GM12878 (cell line): ENCODE results near the gene CDK17. TPM values are rescaled to one million over a fixed set of nuclear protein-coding genes. Genes with fewer than 3 reads are reported as not detected.

ENCODE experiments used
- ATAC-seq: fragments of 200-7000 bp; cut with Tn5 transposase; 3 replicates; pipeline ENCODE4 v1.9.1; 2020; ENCODE audit warnings: mild to moderate bottlenecking, moderate library complexity
- BruUV-seq: library from RNA; stranded (reverse); fragments of 400-500 nt; replicated peaks from 2 replicates; lab custom pipeline; 2021; lab: Mats Ljungman, UMichigan
- CTCF ChIA-PET: fragments of 300-600 bp; sonication (Branson Sonifier 250); formaldehyde crosslinking; extraction: SDS; loops from one replicate; lab custom pipeline; 2021; ENCODE audit warnings: inconsistent platforms; lab: Yijun Ruan, JAX
- POLR2A ChIA-PET: fragments of 350-600 bp; formaldehyde crosslinking; extraction: SDS; loops from one replicate; lab custom pipeline; 2021; ENCODE audit warnings: inconsistent platforms; lab: Charles Lee
- RAD21 ChIA-PET: fragments of 300-600 bp; sonication (Branson Sonifier 250); formaldehyde crosslinking; loops from one replicate; lab custom pipeline; 2023; ENCODE audit warnings: antibody characterized with exemption; ENCODE audit not compliant: unreplicated experiment; lab: Charles Lee
- SMC1A ChIA-PET: fragments of 300-600 bp; sonication (Branson Sonifier 250); formaldehyde crosslinking; loops from one replicate; lab custom pipeline; 2023; ENCODE audit not compliant: unreplicated experiment, uncharacterized antibody; lab: Charles Lee
- DNase-seq: peaks from one replicate; pipeline ENCODE4 v3.0.0-alpha.2; 2011; ENCODE audit warnings: low read depth, low spot score
- FAIRE-seq: peaks from 3 replicates; lab custom pipeline; 2011; peaks lifted over from hg19 to GRCh38; lab: Jason Lieb, UNC
- H2AFZ ChIP-seq: 2 replicates; pipeline ENCODE4 v1.6.0; 2011; ENCODE audit warnings: low read depth, low read length, control low read depth; ENCODE audit not compliant: control insufficient read depth
- H3K27ac ChIP-seq: 2 replicates; pipeline ENCODE4 v1.5.1; 2011; ENCODE audit warnings: control low read depth; ENCODE audit not compliant: control insufficient read depth, insufficient read depth
- H3K27me3 ChIP-seq, 2 experiments: replicated peaks in 1 of 2; 2 replicates each; pipeline versions ENCODE4 v1.6.0 to v1.6.1; 2011; ENCODE audit warnings: low read length in 1 of 2; ENCODE audit not compliant: control insufficient read depth in 2 of 2, insufficient read depth in 2 of 2
- H3K36me3 ChIP-seq, 2 experiments: 2 replicates each; pipeline ENCODE4 v1.5.1; 2011; ENCODE audit warnings: low read length in 1 of 2; ENCODE audit not compliant: control insufficient read depth in 2 of 2, insufficient read depth in 2 of 2
- H3K4me1 ChIP-seq: 2 replicates; pipeline ENCODE4 v1.6.1; 2011; ENCODE audit warnings: mild to moderate bottlenecking, low read length, moderate library complexity, mixed read lengths; ENCODE audit not compliant: control insufficient read depth, insufficient read depth
- H3K4me2 ChIP-seq: 2 replicates; pipeline ENCODE4 v1.6.0; 2011; ENCODE audit warnings: control low read depth; ENCODE audit not compliant: control insufficient read depth, insufficient read depth
- H3K4me3 ChIP-seq: fragments of 200-600 bp; sonication (generic); 2 replicates; pipeline ENCODE4 v1.5.1; 2016
- H3K79me2 ChIP-seq: 2 replicates; pipeline ENCODE4 v1.6.0; 2011; ENCODE audit warnings: low read length; ENCODE audit not compliant: control insufficient read depth, insufficient read depth
- H3K9ac ChIP-seq: 2 replicates; pipeline ENCODE4 v1.8.0; 2011; ENCODE audit warnings: low read length, control low read depth, mixed read lengths; ENCODE audit not compliant: control insufficient read depth, insufficient read depth
- H3K9me3 ChIP-seq: replicated peaks from 3 replicates; pipeline ENCODE4 v1.5.1; 2011; ENCODE audit warnings: mild to moderate bottlenecking, low read length; ENCODE audit not compliant: control insufficient read depth, insufficient read depth
- H4K20me1 ChIP-seq: 2 replicates; pipeline ENCODE4 v1.6.0; 2011; ENCODE audit not compliant: control insufficient read depth, insufficient read depth
- CBX3 ChIP-seq: fragments of 200-600 bp; sonication (generic); IDR thresholded peaks from 2 replicates; pipeline ENCODE4 v1.6.1; 2016; ENCODE audit warnings: low read depth, borderline replicate concordance
- CREB1 ChIP-seq: IDR thresholded peaks from 2 replicates; pipeline ENCODE4 v1.6.1; 2012; ENCODE audit warnings: low read depth, mild to moderate bottlenecking, inconsistent platforms
- FOXK2 ChIP-seq: fragments of 450-650 bp; IDR thresholded peaks from 2 replicates; pipeline ENCODE4 v1.6.1; 2017; ENCODE audit warnings: mild to moderate bottlenecking, moderate library complexity
- HDAC6 ChIP-seq: fragments of 200-600 bp; sonication (generic); IDR thresholded peaks from one replicate; pipeline ENCODE4 v1.8.0; 2017; ENCODE audit warnings: antibody characterized with exemption; ENCODE audit not compliant: unreplicated experiment
- HDGF ChIP-seq: fragments of 450-650 bp; IDR thresholded peaks from 2 replicates; pipeline ENCODE4 v1.6.1; 2016; ENCODE audit warnings: antibody characterized with exemption
- JUND ChIP-seq: IDR thresholded peaks from 2 replicates; pipeline ENCODE4 v1.6.1; 2012; ENCODE audit warnings: low read depth, mild to moderate bottlenecking, low read length, improper control_type of control experiment, moderate library complexity
- KAT2A ChIP-seq: conservative IDR thresholded peaks from 2 replicates; pipeline ENCODE4 v1.6.1; 2011; ENCODE audit warnings: low read depth, low read length; ENCODE audit not compliant: control insufficient read depth
- NR2F1 ChIP-seq: fragments of 450-650 bp; conservative IDR thresholded peaks from 2 replicates; pipeline ENCODE4 v1.6.1; 2017; ENCODE audit warnings: mild to moderate bottlenecking
- POLR2AphosphoS2 ChIP-seq: IDR thresholded peaks from 2 replicates; pipeline ENCODE4 v1.6.1; 2011; ENCODE audit warnings: low read depth, mild to moderate bottlenecking, low read length, improper control_type of control experiment, moderate library complexity
- RCOR1 ChIP-seq: conservative IDR thresholded peaks from 2 replicates; pipeline ENCODE4 v1.6.1; 2012; ENCODE audit warnings: low read depth, low read length, improper control_type of control experiment
- RUNX3 ChIP-seq: IDR thresholded peaks from 2 replicates; pipeline ENCODE4 v1.6.1; 2012; ENCODE audit warnings: low read length, inconsistent platforms
- SP1 ChIP-seq: IDR thresholded peaks from one replicate; pipeline ENCODE4 v1.6.1; 2011; ENCODE audit warnings: low read depth, low read length
- SREBF2 ChIP-seq: IDR thresholded peaks from 2 replicates; pipeline ENCODE4 v1.6.1; 2012; ENCODE audit warnings: mild to moderate bottlenecking, low read length
- TCF12 ChIP-seq: IDR thresholded peaks from 2 replicates; pipeline ENCODE4 v1.6.1; 2011; ENCODE audit warnings: low read depth, mild to moderate bottlenecking, low read length
- ZBTB33 ChIP-seq: fragments of 450-650 bp; IDR thresholded peaks from 2 replicates; pipeline ENCODE4 v1.6.1; 2017; ENCODE audit warnings: mild to moderate bottlenecking
- whole genome bisulfite sequencing: methylation state at CpG from one replicate; pipeline ENCODE4 v1.1.6; 2016; ENCODE audit warnings: low lambda C conversion rate; ENCODE audit not compliant: insufficient replicate concordance, insufficient coverage; ENCODE audit errors: missing lambda C conversion rate; 5-methylcytosine and 5-hydroxymethylcytosine counted together
- in situ Hi-C: fragments of 300-500 bp; cut with MboI; formaldehyde crosslinking; loops from 9 replicates; pipeline ENCODE4 v1.14.3; 2018; ENCODE audit warnings: mixed read lengths
- intact Hi-C: fragments of 100-400 bp; cut with micrococcal nuclease; formaldehyde crosslinking; loops from one replicate; pipeline ENCODE4 v1.14.2; 2022; ENCODE audit not compliant: unreplicated experiment
- polyA plus RNA-seq, 11 experiments: library from polyadenylated mRNA; depleted of rRNA in 4 of 11; unstranded in 6 of 11; stranded (reverse) in 5 of 11; fragments of >200 nt; fragmentation: Nextera tagmentation in 4 of 11; fragmentation: Illumina TruSeq in 1 of 11; extraction: Ambion mirVana in 4 of 11; extraction: Trizol in 1 of 11; gene quantifications; 1 replicate in 1 of 11; 2 replicates in 10 of 11; pipeline versions ENCODE4 v1.2.1 to v1.2.3, GENCODE V29; 2011 to 2016; ENCODE audit warnings: inconsistent platforms in 2 of 11, missing spikeins in 2 of 11, low read depth in 1 of 11
- total RNA-seq, 4 experiments: library from RNA; depleted of rRNA in 3 of 4; stranded (reverse); fragments of >200 nt in 3 of 4; fragmentation: Illumina TruSeq in 1 of 4; extraction: Trizol in 1 of 4; gene quantifications; 2 replicates each; pipeline versions ENCODE4 v1.2.1 to v1.2.3, GENCODE V29; 2013 to 2021
- TF ChIP-seq, protein P1 (sequence below): IDR thresholded peaks from 2 replicates; pipeline ENCODE4 v1.6.1; 2011; ENCODE audit warnings: low read depth, low read length, improper control_type of control experiment, borderline replicate concordance
- TF ChIP-seq, protein P2 (sequence below): fragments of 450-650 bp; IDR thresholded peaks from 2 replicates; pipeline ENCODE4 v1.6.1; 2017; ENCODE audit warnings: borderline replicate concordance
- TF ChIP-seq, protein P3 (sequence below): fragments of 450-650 bp; IDR thresholded peaks from 2 replicates; pipeline ENCODE4 v1.6.1; 2018; ENCODE audit warnings: mild to moderate bottlenecking, low read depth, moderate library complexity; ENCODE audit not compliant: partially characterized antibody

CDK17 gene
- total and polyA plus RNA-seq, 10 of the 15 experiments (the other 5 are each of a cell fraction or from before 2014, with no cell fraction given), result 5.6 to 45.6 (median 18.3) TPM

DNA sequence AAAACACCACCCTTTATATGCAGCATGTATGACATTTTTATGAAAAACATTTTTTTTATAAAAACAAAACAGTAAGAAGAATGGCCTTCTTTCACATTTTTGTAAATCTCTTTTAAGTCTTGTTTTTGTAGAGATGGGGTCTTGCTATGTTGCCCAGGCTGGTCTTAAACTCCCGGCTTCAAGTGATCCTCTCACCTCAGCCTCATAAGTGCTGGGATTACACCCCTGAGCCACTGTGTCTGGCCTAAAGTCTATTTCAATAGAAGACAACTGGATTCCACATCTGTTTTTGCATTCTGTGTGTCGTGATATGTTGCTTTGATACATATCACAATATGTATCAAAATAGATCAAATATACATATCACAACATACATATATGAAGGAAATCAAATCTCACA is 107.1 kb downstream of the CDK17 start:
- intact Hi-C loops, result no loop called here
- H3K79me2 ChIP-seq, result no peaks in the 10 kb centered on the region

More for the DNA sequence above, 107.1 kb downstream of the CDK17 start:
- H3K9me3 ChIP-seq, result no peaks in the 10 kb centered on the region
- H3K4me3 ChIP-seq, result no peak overlapping the region
- ChIA-PET CTCF (no interaction called here), POLR2A (no interaction called here), RAD21 (no interaction called here), SMC1A (interaction anchor here (0.9 to 1.7 kb wide), 3 partner anchors 9 to 13 kb away, joined by 3 to 8 read pairs (median 4); no protein-coding TSS in a partner anchor)
- H4K20me1 ChIP-seq, result no peaks in the 10 kb centered on the region
- in situ Hi-C loops, result no loop called here
- H3K4me1 ChIP-seq, result peaks cover 9% of the 10 kb centered on the region
- TF ChIP-seq SREBF2 (no peak), KAT2A (no peak), TCF12 (no peak), SP1 (no peak), HDGF (no peak), RCOR1 (no peak), FOXK2 (no peak), CREB1 (no peak), JUND (no peak), HDAC6 (no peak), RUNX3 (no peak), NR2F1 (no peak), CBX3 (no peak), POLR2AphosphoS2 (no peak), ZBTB33 (no peak)
- TF ChIP-seq, protein P1, sequence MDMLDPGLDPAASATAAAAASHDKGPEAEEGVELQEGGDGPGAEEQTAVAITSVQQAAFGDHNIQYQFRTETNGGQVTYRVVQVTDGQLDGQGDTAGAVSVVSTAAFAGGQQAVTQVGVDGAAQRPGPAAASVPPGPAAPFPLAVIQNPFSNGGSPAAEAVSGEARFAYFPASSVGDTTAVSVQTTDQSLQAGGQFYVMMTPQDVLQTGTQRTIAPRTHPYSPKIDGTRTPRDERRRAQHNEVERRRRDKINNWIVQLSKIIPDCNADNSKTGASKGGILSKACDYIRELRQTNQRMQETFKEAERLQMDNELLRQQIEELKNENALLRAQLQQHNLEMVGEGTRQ, result no peak
- TF ChIP-seq, protein P2, sequence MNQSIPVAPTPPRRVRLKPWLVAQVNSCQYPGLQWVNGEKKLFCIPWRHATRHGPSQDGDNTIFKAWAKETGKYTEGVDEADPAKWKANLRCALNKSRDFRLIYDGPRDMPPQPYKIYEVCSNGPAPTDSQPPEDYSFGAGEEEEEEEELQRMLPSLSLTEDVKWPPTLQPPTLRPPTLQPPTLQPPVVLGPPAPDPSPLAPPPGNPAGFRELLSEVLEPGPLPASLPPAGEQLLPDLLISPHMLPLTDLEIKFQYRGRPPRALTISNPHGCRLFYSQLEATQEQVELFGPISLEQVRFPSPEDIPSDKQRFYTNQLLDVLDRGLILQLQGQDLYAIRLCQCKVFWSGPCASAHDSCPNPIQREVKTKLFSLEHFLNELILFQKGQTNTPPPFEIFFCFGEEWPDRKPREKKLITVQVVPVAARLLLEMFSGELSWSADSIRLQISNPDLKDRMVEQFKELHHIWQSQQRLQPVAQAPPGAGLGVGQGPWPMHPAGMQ, result no peak
- TF ChIP-seq, protein P3, sequence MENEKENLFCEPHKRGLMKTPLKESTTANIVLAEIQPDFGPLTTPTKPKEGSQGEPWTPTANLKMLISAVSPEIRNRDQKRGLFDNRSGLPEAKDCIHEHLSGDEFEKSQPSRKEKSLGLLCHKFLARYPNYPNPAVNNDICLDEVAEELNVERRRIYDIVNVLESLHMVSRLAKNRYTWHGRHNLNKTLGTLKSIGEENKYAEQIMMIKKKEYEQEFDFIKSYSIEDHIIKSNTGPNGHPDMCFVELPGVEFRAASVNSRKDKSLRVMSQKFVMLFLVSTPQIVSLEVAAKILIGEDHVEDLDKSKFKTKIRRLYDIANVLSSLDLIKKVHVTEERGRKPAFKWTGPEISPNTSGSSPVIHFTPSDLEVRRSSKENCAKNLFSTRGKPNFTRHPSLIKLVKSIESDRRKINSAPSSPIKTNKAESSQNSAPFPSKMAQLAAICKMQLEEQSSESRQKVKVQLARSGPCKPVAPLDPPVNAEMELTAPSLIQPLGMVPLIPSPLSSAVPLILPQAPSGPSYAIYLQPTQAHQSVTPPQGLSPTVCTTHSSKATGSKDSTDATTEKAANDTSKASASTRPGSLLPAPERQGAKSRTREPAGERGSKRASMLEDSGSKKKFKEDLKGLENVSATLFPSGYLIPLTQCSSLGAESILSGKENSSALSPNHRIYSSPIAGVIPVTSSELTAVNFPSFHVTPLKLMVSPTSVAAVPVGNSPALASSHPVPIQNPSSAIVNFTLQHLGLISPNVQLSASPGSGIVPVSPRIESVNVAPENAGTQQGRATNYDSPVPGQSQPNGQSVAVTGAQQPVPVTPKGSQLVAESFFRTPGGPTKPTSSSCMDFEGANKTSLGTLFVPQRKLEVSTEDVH, result no peak
- no peak overlapping the region for H3K4me2 ChIP-seq
- DNase-seq (no peak), FAIRE-seq (no peak), ATAC-seq (no peak)
- no peak overlapping the region for H3K27ac ChIP-seq
- no peak overlapping the region for H3K9ac ChIP-seq
- WGBS, result 98% methylated on average over 2 of the region's 2 CpGs
- no TSS peak for BruUV-seq
- H3K36me3 ChIP-seq, result peaks cover 0 to 19% of the 10 kb centered on the region in 2 experiments
- no peak overlapping the region for H2AFZ ChIP-seq
- H3K27me3 ChIP-seq, result no peaks in the 10 kb centered on the region
